C4-2B (cell line): ENCODE measurements around the gene EFCC1.

ENCODE experiments used
- H3K27ac ChIP-seq: fragments of 450-650 bp; 2 replicates; pipeline ENCODE4 v1.5.1; 2017
- CTCF ChIP-seq: fragments of 450-650 bp; conservative IDR thresholded peaks from 2 replicates; pipeline ENCODE4 v1.5.1; 2017; ENCODE audit warnings: mild to moderate bottlenecking
- ZFX ChIP-seq: fragments of 450-650 bp; IDR thresholded peaks from 2 replicates; pipeline ENCODE4 v1.6.1; 2017

The EFCC1 gene

GRCh38 chr3:128995737-128996136 is 5.4 kb upstream of the EFCC1 start:
- H3K27ac ChIP-seq: no peak overlapping the region
- no peak for TF ChIP-seq ZFX
- TF ChIP-seq CTCF: no peak

GRCh38 chr3:128996200-128996599 is 4.9 kb upstream of the EFCC1 start:
- H3K27ac ChIP-seq: no peak overlapping the region
- TF ChIP-seq ZFX: no peak
- TF ChIP-seq CTCF: no peak

GRCh38 chr3:128996726-128997125 is 4.4 kb upstream of the EFCC1 start:
- no peak overlapping the region for H3K27ac ChIP-seq
- TF ChIP-seq CTCF: no peak
- no peak for TF ChIP-seq ZFX

GRCh38 chr3:128997486-128998133 is 3.5 kb upstream of the EFCC1 start:
- H3K27ac ChIP-seq: no peak overlapping the region
- TF ChIP-seq CTCF: no peak
- TF ChIP-seq ZFX: no peak

GRCh38 chr3:128998561-128998960 is 2.5 kb upstream of the EFCC1 start:
- TF ChIP-seq CTCF (no peak), ZFX (no peak)
- H3K27ac ChIP-seq: no peak overlapping the region

- no peak overlapping the region for H3K27ac ChIP-seq
- no peak for TF ChIP-seq CTCF
- no peak for TF ChIP-seq ZFX
These were observed 2.0 kb upstream of the EFCC1 start for GRCh38 chr3:128999102-128999501.

GRCh38 chr3:129000742-129001100 is 383 bp upstream of the EFCC1 start:
- no peak overlapping the region for H3K27ac ChIP-seq
- no peak for TF ChIP-seq ZFX
- no peak for TF ChIP-seq CTCF
